ENCODE measurements around the gene GLP2R. TPM values are rescaled to one million over a fixed set of nuclear protein-coding genes. Genes with fewer than 3 reads are reported as not detected.

Gene GLP2R
- total RNA-seq, 1 experiment from 2014 or later: not detected

- TF ChIP-seq ARID4B (CRISPR knock-in tag; IDR thresholded peaks at IDR 0.05; ENCODE audit: borderline replicate concordance): no peak
These were observed 16.5 kb downstream of the GLP2R start (continued) for GRCh38 chr17:9842057-9842758.

GRCh38 chr17:9843152-9844010 is 17.7 kb downstream of the GLP2R start:
- Mint-ChIP-seq H3K27me3 (ENCODE audit: low read depth) (peaks cover 5% of the 10 kb centered on the region; the same call in 1 of the 2 replicates), H3K4me1 (peaks cover 12% of the 10 kb centered on the region), H3K9me3 (peaks cover 7% of the 10 kb centered on the region), H3K36me3 (no peaks in the 10 kb centered on the region), H3K4me3 (no peak overlapping the region), H3K27ac (no peak overlapping the region)
- DNase-seq (ENCODE audit: low spot score) (no peak), ATAC-seq (no peak)
- ChIA-PET CTCF (interaction anchor here (1.4 kb wide), 1 partner anchor 47 kb away, joined by 5 read pairs; no protein-coding TSS in a partner anchor), POLR2A (no interaction called here)
- TF ChIP-seq CREB1 (CRISPR knock-in tag; IDR thresholded peaks at IDR 0.05) (no peak), GTF2I (CRISPR knock-in tag; conservative IDR thresholded peaks at IDR 0.05) (no peak), PRRX2 (CRISPR knock-in tag; IDR thresholded peaks at IDR 0.05) (no peak), ZNF121 (CRISPR knock-in tag; IDR thresholded peaks at IDR 0.05) (no peak), NFATC4 (CRISPR knock-in tag; IDR thresholded peaks at IDR 0.05) (no peak), ATF1 (CRISPR knock-in tag; IDR thresholded peaks at IDR 0.05) (no peak), GRHL2 (CRISPR knock-in tag; IDR thresholded peaks at IDR 0.05; ENCODE audit: insufficient replicate concordance, severe bottlenecking) (no peak), ZNF138 (CRISPR knock-in tag; conservative IDR thresholded peaks at IDR 0.05) (no peak), E2F5 (CRISPR knock-in tag; IDR thresholded peaks at IDR 0.05) (no peak)

GRCh38 chr17:9844153-9844552 is 18.4 kb downstream of the GLP2R start:
- Mint-ChIP-seq H3K4me1 (peaks cover 5% of the 10 kb centered on the region; the same call in 1 of the 2 replicates), H3K36me3 (no peaks in the 10 kb centered on the region), H3K27me3 (ENCODE audit: low read depth) (no peaks in the 10 kb centered on the region), H3K9me3 (no peaks in the 10 kb centered on the region), H3K27ac (no peak overlapping the region), H3K4me3 (no peak overlapping the region)
- no peak for DNase-seq (ENCODE audit: low spot score)
- POLR2A ChIA-PET: no interaction called here
- ATAC-seq: no peak
- CTCF ChIA-PET: interaction anchor here (0.6 kb wide), 1 partner anchor 31 kb away, joined by 3 read pairs; no protein-coding TSS in a partner anchor
- no peak for TF ChIP-seq ATF2 (CRISPR knock-in tag; IDR thresholded peaks at IDR 0.05; ENCODE audit: borderline replicate concordance, low read depth)
- no peak for TF ChIP-seq JUN (CRISPR knock-in tag; IDR thresholded peaks at IDR 0.05)
